ENCODE data around the gene SMAD3.

SMAD3 gene

GRCh38 chr15:67133738-67134066 is 68.3 kb downstream of the SMAD3 start:
- DNase-seq (ENCODE audit: low spot score): no peak
- TF ChIP-seq CTCF (IDR thresholded peaks at IDR 0.05; ENCODE audit: extremely low read depth, missing control alignments): no peak

- DNase-seq (ENCODE audit: low spot score): peak; percentile 70
- no peak for TF ChIP-seq CTCF (IDR thresholded peaks at IDR 0.05; ENCODE audit: extremely low read depth, missing control alignments)
Measured at GRCh38 chr15:67134067-67134838, 68.9 kb downstream of the SMAD3 start.

- TF ChIP-seq CTCF (IDR thresholded peaks at IDR 0.05; ENCODE audit: extremely low read depth, missing control alignments): no peak
- DNase-seq (ENCODE audit: low spot score): no peak
Measured at GRCh38 chr15:67134871-67135492, 69.6 kb downstream of the SMAD3 start.

GRCh38 chr15:67135494-67135893 is 70.1 kb downstream of the SMAD3 start:
- DNase-seq (ENCODE audit: low spot score): no peak

GRCh38 chr15:67136802-67137201 is 71.4 kb downstream of the SMAD3 start:
- no peak for DNase-seq (ENCODE audit: low spot score)
- TF ChIP-seq CTCF (IDR thresholded peaks at IDR 0.05; ENCODE audit: extremely low read depth, missing control alignments): no peak

More at GRCh38 chr15:67135494-67135893, 70.1 kb downstream of the SMAD3 start:
- TF ChIP-seq CTCF (IDR thresholded peaks at IDR 0.05; ENCODE audit: extremely low read depth, missing control alignments): no peak

- DNase-seq (ENCODE audit: low spot score): peak; percentile 30
- TF ChIP-seq CTCF (IDR thresholded peaks at IDR 0.05; ENCODE audit: extremely low read depth, missing control alignments): no peak
Measured at GRCh38 chr15:67137319-67137718, 71.9 kb downstream of the SMAD3 start.

- DNase-seq (ENCODE audit: low spot score): no peak
- no peak for TF ChIP-seq CTCF (IDR thresholded peaks at IDR 0.05; ENCODE audit: extremely low read depth, missing control alignments)
Measured at GRCh38 chr15:67137951-67138848, 72.8 kb downstream of the SMAD3 start.
